H1 (cell line): Measurements from ENCODE around the gene ABI3. TPM values are rescaled to one million over a fixed set of nuclear protein-coding genes. Genes with fewer than 3 reads are reported as not detected.

Source experiments
- ASH2L ChIP-seq: fragments of 200-600, 300-600 bp; sonication (generic); IDR thresholded peaks from one replicate; pipeline ENCODE4 v1.7.1; 2017; ENCODE audit warnings: low read length
- JUND ChIP-seq: IDR thresholded peaks from 2 replicates; pipeline ENCODE4 v1.6.1; 2011; ENCODE audit warnings: mild to moderate bottlenecking, improper control_type of control experiment, low read length
- RAD21 ChIP-seq, 2 experiments: IDR thresholded peaks in 1 of 2; conservative IDR thresholded peaks in 1 of 2; 2 replicates each; pipeline ENCODE4 v1.6.1; 2011; ENCODE audit warnings: low read depth in 2 of 2, low read length in 2 of 2, improper control_type of control experiment in 1 of 2, inconsistent platforms in 1 of 2, mild to moderate bottlenecking in 1 of 2, moderate library complexity in 1 of 2
- YY1 ChIP-seq: IDR thresholded peaks from 2 replicates; pipeline ENCODE4 v1.6.1; 2011; ENCODE audit warnings: low read depth, mild to moderate bottlenecking, low read length
- polyA plus RNA-seq, 7 experiments: library from polyadenylated mRNA; depleted of rRNA in 3 of 7; stranded (reverse) in 5 of 7; unstranded in 2 of 7; fragments of >200 nt in 5 of 7; fragments of 200-250 nt in 2 of 7; gene quantifications; 1 replicate in 5 of 7; 2 replicates in 1 of 7; 4 replicates in 1 of 7; pipeline versions ENCODE4 v1.2.1 to v1.2.3, GENCODE V29; 2011 to 2013; ENCODE audit warnings: missing spikeins in 2 of 7, mixed read lengths in 2 of 7
- total RNA-seq: library from RNA; stranded (reverse); fragmentation: NEBNext Ultra II Directional; extraction: Animal tissue kit (Norgen Biotek cat#: 25700); gene quantifications from 2 replicates; pipeline ENCODE4 v1.2.1, GENCODE V29; 2021
- TF ChIP-seq, protein P1 (sequence below): fragments of 300-600 bp; sonication (generic); IDR thresholded peaks from 2 replicates; pipeline ENCODE4 v1.7.1; 2012; ENCODE audit warnings: low read length, moderate library complexity, mild to moderate bottlenecking, inconsistent platforms; ENCODE audit not compliant: insufficient replicate concordance

The ABI3 gene
- total and polyA plus RNA-seq, 2 of the 8 experiments (the other 6 are each of a cell fraction or from before 2014, with no cell fraction given) = 1.3 to 2.5 TPM

DNA sequence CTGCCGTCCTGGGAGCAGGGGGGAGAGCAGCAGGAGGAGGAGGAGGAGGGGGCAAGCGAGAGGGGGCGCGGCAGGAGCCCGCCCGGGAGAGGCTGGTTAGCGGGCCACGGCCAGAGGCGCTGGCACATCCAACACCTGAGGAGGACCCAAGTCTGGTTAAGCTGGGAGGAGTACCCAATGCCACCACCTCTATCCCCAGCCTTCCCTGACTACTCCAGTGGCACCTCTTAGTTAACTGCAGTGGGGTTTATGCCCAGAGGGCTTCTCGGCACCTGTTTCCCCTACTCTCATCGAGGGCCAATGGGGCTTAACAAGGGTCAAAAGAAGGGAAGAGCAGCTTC lies 14.5 kb downstream of the ABI3 start (continued):
- TF ChIP-seq, protein P1, sequence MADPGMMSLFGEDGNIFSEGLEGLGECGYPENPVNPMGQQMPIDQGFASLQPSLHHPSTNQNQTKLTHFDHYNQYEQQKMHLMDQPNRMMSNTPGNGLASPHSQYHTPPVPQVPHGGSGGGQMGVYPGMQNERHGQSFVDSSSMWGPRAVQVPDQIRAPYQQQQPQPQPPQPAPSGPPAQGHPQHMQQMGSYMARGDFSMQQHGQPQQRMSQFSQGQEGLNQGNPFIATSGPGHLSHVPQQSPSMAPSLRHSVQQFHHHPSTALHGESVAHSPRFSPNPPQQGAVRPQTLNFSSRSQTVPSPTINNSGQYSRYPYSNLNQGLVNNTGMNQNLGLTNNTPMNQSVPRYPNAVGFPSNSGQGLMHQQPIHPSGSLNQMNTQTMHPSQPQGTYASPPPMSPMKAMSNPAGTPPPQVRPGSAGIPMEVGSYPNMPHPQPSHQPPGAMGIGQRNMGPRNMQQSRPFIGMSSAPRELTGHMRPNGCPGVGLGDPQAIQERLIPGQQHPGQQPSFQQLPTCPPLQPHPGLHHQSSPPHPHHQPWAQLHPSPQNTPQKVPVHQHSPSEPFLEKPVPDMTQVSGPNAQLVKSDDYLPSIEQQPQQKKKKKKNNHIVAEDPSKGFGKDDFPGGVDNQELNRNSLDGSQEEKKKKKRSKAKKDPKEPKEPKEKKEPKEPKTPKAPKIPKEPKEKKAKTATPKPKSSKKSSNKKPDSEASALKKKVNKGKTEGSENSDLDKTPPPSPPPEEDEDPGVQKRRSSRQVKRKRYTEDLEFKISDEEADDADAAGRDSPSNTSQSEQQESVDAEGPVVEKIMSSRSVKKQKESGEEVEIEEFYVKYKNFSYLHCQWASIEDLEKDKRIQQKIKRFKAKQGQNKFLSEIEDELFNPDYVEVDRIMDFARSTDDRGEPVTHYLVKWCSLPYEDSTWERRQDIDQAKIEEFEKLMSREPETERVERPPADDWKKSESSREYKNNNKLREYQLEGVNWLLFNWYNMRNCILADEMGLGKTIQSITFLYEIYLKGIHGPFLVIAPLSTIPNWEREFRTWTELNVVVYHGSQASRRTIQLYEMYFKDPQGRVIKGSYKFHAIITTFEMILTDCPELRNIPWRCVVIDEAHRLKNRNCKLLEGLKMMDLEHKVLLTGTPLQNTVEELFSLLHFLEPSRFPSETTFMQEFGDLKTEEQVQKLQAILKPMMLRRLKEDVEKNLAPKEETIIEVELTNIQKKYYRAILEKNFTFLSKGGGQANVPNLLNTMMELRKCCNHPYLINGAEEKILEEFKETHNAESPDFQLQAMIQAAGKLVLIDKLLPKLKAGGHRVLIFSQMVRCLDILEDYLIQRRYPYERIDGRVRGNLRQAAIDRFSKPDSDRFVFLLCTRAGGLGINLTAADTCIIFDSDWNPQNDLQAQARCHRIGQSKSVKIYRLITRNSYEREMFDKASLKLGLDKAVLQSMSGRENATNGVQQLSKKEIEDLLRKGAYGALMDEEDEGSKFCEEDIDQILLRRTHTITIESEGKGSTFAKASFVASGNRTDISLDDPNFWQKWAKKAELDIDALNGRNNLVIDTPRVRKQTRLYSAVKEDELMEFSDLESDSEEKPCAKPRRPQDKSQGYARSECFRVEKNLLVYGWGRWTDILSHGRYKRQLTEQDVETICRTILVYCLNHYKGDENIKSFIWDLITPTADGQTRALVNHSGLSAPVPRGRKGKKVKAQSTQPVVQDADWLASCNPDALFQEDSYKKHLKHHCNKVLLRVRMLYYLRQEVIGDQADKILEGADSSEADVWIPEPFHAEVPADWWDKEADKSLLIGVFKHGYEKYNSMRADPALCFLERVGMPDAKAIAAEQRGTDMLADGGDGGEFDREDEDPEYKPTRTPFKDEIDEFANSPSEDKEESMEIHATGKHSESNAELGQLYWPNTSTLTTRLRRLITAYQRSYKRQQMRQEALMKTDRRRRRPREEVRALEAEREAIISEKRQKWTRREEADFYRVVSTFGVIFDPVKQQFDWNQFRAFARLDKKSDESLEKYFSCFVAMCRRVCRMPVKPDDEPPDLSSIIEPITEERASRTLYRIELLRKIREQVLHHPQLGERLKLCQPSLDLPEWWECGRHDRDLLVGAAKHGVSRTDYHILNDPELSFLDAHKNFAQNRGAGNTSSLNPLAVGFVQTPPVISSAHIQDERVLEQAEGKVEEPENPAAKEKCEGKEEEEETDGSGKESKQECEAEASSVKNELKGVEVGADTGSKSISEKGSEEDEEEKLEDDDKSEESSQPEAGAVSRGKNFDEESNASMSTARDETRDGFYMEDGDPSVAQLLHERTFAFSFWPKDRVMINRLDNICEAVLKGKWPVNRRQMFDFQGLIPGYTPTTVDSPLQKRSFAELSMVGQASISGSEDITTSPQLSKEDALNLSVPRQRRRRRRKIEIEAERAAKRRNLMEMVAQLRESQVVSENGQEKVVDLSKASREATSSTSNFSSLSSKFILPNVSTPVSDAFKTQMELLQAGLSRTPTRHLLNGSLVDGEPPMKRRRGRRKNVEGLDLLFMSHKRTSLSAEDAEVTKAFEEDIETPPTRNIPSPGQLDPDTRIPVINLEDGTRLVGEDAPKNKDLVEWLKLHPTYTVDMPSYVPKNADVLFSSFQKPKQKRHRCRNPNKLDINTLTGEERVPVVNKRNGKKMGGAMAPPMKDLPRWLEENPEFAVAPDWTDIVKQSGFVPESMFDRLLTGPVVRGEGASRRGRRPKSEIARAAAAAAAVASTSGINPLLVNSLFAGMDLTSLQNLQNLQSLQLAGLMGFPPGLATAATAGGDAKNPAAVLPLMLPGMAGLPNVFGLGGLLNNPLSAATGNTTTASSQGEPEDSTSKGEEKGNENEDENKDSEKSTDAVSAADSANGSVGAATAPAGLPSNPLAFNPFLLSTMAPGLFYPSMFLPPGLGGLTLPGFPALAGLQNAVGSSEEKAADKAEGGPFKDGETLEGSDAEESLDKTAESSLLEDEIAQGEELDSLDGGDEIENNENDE = no peak
- TF ChIP-seq RAD21 (IDR thresholded peaks at IDR 0.05 in 1 of 2, conservative IDR thresholded peaks at IDR 0.05 in 1 of 2; ENCODE audit: low read depth in 2 of 2, low read length in 2 of 2) (no peak), JUND (no peak), YY1 (0 out of 2 replicates have a peak, but pooled peaks have one; percentile 36), ASH2L (no peak)
